Natural killer cell (primary cell): ENCODE measurements around the gene SAMD3. TPM values are rescaled to one million over a fixed set of nuclear protein-coding genes. Genes with fewer than 3 reads are reported as not detected.

Experiments used
- ATAC-seq, 3 donors: fragments of 150-1000 bp in 2 of 3; fragments of 200-7000 bp in 1 of 3; cut with Tn5 transposase; 1 replicate in 1 of 3; 2 replicates in 2 of 3; pipeline ENCODE4 v1.10.0; 2021; ENCODE audit warnings: mild to moderate bottlenecking in 2 of 3, moderate library complexity in 2 of 3
- DNase-seq, 2 donors: peaks; one replicate each; pipeline versions ENCODE4 v3.0.0 to v3.0.0-alpha.2; 2013 to 2021; ENCODE audit warnings: mixed read lengths in 1 of 2
- H3K27ac ChIP-seq: one replicate; pipeline ENCODE4 v1.5.1; 2013; ENCODE audit warnings: mild to moderate bottlenecking, low read length
- H3K27me3 ChIP-seq: one replicate; pipeline ENCODE4 v1.6.1; 2013; ENCODE audit warnings: low read length; ENCODE audit not compliant: control insufficient read depth, insufficient read depth
- H3K36me3 ChIP-seq: one replicate; pipeline ENCODE4 v1.6.1; 2013; ENCODE audit warnings: low read length; ENCODE audit not compliant: control insufficient read depth, insufficient read depth
- H3K4me1 ChIP-seq: one replicate; pipeline ENCODE4 v1.6.1; 2013; ENCODE audit warnings: low read length; ENCODE audit not compliant: control insufficient read depth, insufficient read depth
- H3K4me3 ChIP-seq: one replicate; pipeline ENCODE4 v1.5.1; 2013; ENCODE audit warnings: low read length
- H3K9me3 ChIP-seq: one replicate; pipeline ENCODE4 v1.6.1; 2013; ENCODE audit warnings: low read length; ENCODE audit not compliant: control insufficient read depth, insufficient read depth
- H3K27ac Mint-ChIP-seq, 2 donors: one replicate each; pipeline ENCODE4 v1.8.0; 2022; ENCODE audit warnings: mild to moderate bottlenecking in 2 of 2, mixed read lengths in 2 of 2, moderate library complexity in 1 of 2
- H3K27me3 Mint-ChIP-seq, 2 donors: one replicate each; pipeline ENCODE4 v1.8.0; 2022; ENCODE audit warnings: low read depth in 2 of 2, mixed read lengths in 2 of 2
- H3K36me3 Mint-ChIP-seq: one replicate; pipeline ENCODE4 v1.8.0; 2022; ENCODE audit warnings: mixed read lengths
- H3K4me1 Mint-ChIP-seq, 2 donors: one replicate each; pipeline ENCODE4 v1.8.0; 2022; ENCODE audit warnings: mixed read lengths in 2 of 2
- H3K4me3 Mint-ChIP-seq: one replicate; pipeline ENCODE4 v1.8.0; 2022; ENCODE audit warnings: mild to moderate bottlenecking, moderate library complexity, mixed read lengths
- H3K9me3 Mint-ChIP-seq, 2 donors: one replicate each; pipeline ENCODE4 v1.8.0; 2022; ENCODE audit warnings: mixed read lengths in 2 of 2
- WGBS: methylation state at CpG from one replicate; pipeline ENCODE4 v1.1.7; 2013; ENCODE audit warnings: missing lambda C conversion rate; ENCODE audit not compliant: insufficient coverage; 5-methylcytosine and 5-hydroxymethylcytosine counted together
- intact Hi-C: fragments of 100-400 bp; cut with micrococcal nuclease; formaldehyde crosslinking; loops from one replicate; pipeline ENCODE4 v1.14.2; 2022
- total RNA-seq, 4 donors: library from RNA; stranded (reverse); fragments of 120-200 nt in 1 of 4; gene quantifications; one replicate each; pipeline versions ENCODE4 v1.2.3 to v1.2.4, GENCODE V29; 2013 to 2022
- TF ChIP-seq, protein P1 (sequence below): fragments of 200-600 bp; IDR thresholded peaks from one replicate; pipeline ENCODE4 v1.8.0; 2022; ENCODE audit warnings: antibody characterized with exemption

Gene SAMD3
- total RNA-seq, 3 donors from 2014 or later (not counting 1 experiment from before 2014, with no cell fraction given), result 322 to 413 (median 339) TPM

DNA sequence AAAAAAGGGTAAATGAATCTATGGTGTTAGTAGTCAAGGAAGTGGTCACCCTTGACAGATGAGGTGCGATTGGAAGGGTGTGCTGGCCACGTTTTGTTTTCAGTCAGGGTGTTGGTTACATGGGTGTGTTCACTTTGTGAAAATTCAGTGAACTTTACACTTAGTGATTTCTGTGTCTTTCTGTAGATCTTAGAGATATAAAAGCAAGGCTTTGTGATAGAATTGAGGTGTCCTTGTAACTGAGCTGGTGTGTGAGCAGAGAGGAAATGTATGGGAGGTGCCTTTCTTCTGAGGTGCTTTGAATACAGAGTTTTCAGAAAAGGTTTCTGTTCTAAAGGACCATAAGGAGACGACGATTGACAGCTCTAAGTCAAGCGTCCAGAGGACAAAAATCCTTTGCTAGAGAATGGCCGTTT is 90.5 kb downstream of the SAMD3 start:
- peak overlapping the region; percentile 92 to 93 for H3K27ac Mint-ChIP-seq
- H3K36me3 ChIP-seq, result peaks cover 10% of the 10 kb centered on the region
- peak overlapping the region; percentile 80 for H3K4me3 Mint-ChIP-seq
- H3K9me3 ChIP-seq, result no peaks in the 10 kb centered on the region
- ATAC-seq, result peak; percentile 81 to 93 (median 92)
- WGBS, result 8% methylated on average over 6 of the region's 6 CpGs
- H3K9me3 Mint-ChIP-seq, result peaks cover 0 to 5% of the 10 kb centered on the region in 2 donors
- DNase-seq, result peak; percentile 71 to 82
- H3K4me1 Mint-ChIP-seq, result peaks cover 76 to 86% of the 10 kb centered on the region in 2 donors
- intact Hi-C loops, result loop anchor here (2.0 to 10.0 kb wide), 3 partner anchors 50 to 83 kb away; no protein-coding TSS in a partner anchor
- no peaks in the 10 kb centered on the region for H3K27me3 Mint-ChIP-seq
- peak overlapping the region; percentile 14 for H3K4me3 ChIP-seq
- H3K36me3 Mint-ChIP-seq, result peaks cover 19% of the 10 kb centered on the region
- TF ChIP-seq, protein P1, sequence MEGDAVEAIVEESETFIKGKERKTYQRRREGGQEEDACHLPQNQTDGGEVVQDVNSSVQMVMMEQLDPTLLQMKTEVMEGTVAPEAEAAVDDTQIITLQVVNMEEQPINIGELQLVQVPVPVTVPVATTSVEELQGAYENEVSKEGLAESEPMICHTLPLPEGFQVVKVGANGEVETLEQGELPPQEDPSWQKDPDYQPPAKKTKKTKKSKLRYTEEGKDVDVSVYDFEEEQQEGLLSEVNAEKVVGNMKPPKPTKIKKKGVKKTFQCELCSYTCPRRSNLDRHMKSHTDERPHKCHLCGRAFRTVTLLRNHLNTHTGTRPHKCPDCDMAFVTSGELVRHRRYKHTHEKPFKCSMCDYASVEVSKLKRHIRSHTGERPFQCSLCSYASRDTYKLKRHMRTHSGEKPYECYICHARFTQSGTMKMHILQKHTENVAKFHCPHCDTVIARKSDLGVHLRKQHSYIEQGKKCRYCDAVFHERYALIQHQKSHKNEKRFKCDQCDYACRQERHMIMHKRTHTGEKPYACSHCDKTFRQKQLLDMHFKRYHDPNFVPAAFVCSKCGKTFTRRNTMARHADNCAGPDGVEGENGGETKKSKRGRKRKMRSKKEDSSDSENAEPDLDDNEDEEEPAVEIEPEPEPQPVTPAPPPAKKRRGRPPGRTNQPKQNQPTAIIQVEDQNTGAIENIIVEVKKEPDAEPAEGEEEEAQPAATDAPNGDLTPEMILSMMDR, result no peak
- H3K27ac ChIP-seq, result peak overlapping the region; percentile 91
- H3K4me1 ChIP-seq, result peaks cover 34% of the 10 kb centered on the region
- no peaks in the 10 kb centered on the region for H3K27me3 ChIP-seq

DNA sequence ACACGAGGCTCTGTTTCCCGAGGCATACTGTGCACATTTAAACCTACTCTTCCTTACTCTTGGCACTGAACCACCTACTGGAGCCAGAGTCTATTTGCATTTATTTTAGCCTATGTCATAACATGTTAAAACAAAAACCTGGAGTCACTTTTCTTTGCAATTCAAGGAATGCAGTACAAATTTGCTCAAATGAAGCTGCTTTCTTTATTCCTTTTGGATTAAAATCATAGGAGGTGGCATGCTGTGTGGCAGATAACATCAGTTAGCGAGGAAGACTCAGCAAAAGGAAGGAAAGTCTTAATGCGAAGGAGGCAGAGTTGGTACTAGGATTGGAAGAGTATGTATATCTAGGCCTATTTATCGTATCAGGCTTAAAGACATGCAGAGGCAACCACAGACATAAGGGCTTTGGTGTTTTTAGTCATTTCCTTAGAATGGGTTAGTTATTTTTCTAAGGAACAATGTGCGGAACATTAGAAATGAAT is 92.9 kb downstream of the SAMD3 start:
- H3K4me3 ChIP-seq, result no peak overlapping the region
- no peak for ATAC-seq
- H3K9me3 ChIP-seq, result no peaks in the 10 kb centered on the region
- Mint-ChIP-seq H3K36me3 (peaks cover 8% of the 10 kb centered on the region), H3K4me3 (peak overlapping the region; percentile 38), H3K27ac (peak overlapping the region; percentile 92 to 93), H3K4me1 (peaks cover 69 to 86% of the 10 kb centered on the region in 2 donors), H3K9me3 (peaks cover 0 to 2% of the 10 kb centered on the region in 2 donors), H3K27me3 (no peaks in the 10 kb centered on the region)
- peaks cover 2% of the 10 kb centered on the region for H3K36me3 ChIP-seq
- H3K27me3 ChIP-seq, result no peaks in the 10 kb centered on the region
- no peak overlapping the region for H3K27ac ChIP-seq
- intact Hi-C loops, result loop anchor here (5.0 to 10.0 kb wide), 2 partner anchors 52 to 55 kb away; no protein-coding TSS in a partner anchor
- peaks cover 17% of the 10 kb centered on the region for H3K4me1 ChIP-seq
- TF ChIP-seq, protein P1, result no peak
- DNase-seq, result no peak
- 91% methylated on average over 6 of the region's 6 CpGs for WGBS

DNA sequence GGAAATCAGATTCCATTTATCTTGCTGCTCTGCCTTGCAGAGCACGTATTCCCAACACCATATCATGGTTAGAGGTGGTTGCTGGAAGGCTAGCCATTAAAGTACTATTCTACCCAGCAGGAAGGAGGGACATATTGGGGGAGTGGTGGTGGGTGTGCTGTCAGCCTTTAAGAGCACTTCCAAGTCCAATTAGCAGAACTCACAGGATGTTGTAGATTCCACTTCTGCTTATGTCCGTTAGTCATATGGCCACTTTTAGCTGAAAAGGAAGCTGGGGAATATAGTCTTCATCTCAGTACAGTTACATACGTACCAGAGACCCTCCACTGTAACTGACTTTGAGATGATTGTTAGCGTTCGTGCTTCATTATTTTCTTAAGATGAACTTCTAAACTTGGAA is 94.4 kb downstream of the SAMD3 start:
- no peak overlapping the region for H3K4me3 Mint-ChIP-seq
- intact Hi-C loops, result no loop called here
- Histone ChIP-seq H3K9me3 (no peaks in the 10 kb centered on the region), H3K4me1 (peaks cover 12% of the 10 kb centered on the region), H3K36me3 (no peaks in the 10 kb centered on the region), H3K27me3 (no peaks in the 10 kb centered on the region), H3K27ac (no peak overlapping the region), H3K4me3 (no peak overlapping the region)
- ATAC-seq (no peak), DNase-seq (no peak)
- H3K4me1 Mint-ChIP-seq, result peaks cover 57 to 71% of the 10 kb centered on the region in 2 donors
- H3K36me3 Mint-ChIP-seq, result peaks cover 8% of the 10 kb centered on the region
- H3K27ac Mint-ChIP-seq, result peak overlapping the region in 1 of 2 donors; percentile 51
- H3K27me3 Mint-ChIP-seq, result no peaks in the 10 kb centered on the region
- peaks cover 0 to 2% of the 10 kb centered on the region in 2 donors for H3K9me3 Mint-ChIP-seq
- TF ChIP-seq, protein P1, result no peak
- WGBS, result 90% methylated on average over 4 of the region's 5 CpGs

DNA sequence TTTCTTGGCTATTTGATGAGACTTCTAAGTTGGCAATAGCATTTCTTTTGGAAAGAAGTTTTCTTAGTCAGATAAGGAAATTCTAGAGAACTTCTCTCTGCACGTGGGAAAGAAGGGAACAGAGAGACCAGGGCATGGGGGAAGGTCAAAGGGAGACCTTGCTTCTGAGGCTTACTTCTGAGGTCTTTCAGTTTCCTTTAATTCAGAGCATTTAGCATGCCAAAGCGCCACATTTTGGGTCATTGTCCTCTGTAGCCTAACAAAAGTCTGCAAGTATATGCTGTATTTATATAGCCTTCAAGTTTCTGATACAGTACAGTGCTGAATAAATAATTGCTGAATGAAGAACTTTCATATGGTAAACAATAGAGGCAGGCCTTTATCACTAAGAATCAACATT is 95.6 kb downstream of the SAMD3 start:
- Histone ChIP-seq H3K4me1 (peaks cover 8% of the 10 kb centered on the region), H3K27me3 (no peaks in the 10 kb centered on the region), H3K9me3 (no peaks in the 10 kb centered on the region), H3K27ac (no peak overlapping the region), H3K36me3 (peaks cover 2% of the 10 kb centered on the region), H3K4me3 (no peak overlapping the region)
- no peak overlapping the region for H3K4me3 Mint-ChIP-seq
- H3K4me1 Mint-ChIP-seq, result peaks cover 46 to 60% of the 10 kb centered on the region in 2 donors
- no peak for ATAC-seq
- H3K27ac Mint-ChIP-seq, result peak overlapping the region; percentile 29 to 46
- intact Hi-C loops, result no loop called here
- peaks cover 0 to 2% of the 10 kb centered on the region in 2 donors for H3K9me3 Mint-ChIP-seq
- TF ChIP-seq, protein P1, result no peak
- no peak for DNase-seq
- H3K36me3 Mint-ChIP-seq, result peaks cover 8% of the 10 kb centered on the region
- no peaks in the 10 kb centered on the region for H3K27me3 Mint-ChIP-seq
- WGBS, result 63% methylated on average over 2 of the region's 2 CpGs
